Fibroblast of skin of right biceps (primary cell): Measurements from ENCODE around the gene KIF4A.

Source experiments
- DNase-seq: peaks from one replicate; pipeline ENCODE4 v3.0.0-alpha.2; 2013

The KIF4A gene

DNA sequence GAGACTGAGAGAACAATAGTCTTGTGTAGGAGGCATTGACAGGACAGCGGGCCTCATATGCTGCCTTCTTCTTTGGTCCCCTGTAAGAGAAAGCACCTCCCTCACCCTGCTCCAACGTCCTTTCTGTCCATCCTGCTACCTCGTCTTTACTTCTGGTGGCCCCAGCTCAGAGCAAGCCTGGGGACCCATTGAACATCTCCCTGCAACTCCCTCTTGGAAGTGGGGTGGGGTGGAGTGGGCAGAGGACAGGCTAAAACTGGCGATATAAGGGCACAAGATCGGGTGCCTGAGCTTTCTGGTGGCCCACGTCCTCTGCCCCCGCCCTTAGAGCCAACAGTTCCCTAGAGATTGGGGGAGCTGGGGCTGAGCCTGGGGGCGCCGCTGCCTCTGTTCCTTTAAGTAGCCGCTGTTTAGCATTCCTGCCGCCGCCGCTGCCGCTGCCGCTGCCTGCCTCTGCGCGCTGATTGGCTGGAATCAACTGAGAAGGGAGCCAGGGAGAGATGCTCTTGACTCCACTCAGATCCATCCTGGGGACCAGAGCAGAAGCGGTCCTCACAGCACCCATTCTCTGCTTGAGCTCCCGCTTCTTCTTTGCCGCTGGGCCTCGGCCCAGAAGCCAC, 154.5 kb downstream of the KIF4A start, which contains the start of gene DLG3:
Gene DLG3 (plus strand): TSS at position 510 of the 620 bp plus-strand sequence. CDS start 367 bp downstream, outside the sequence.
- peak; percentile 42 for DNase-seq

DNA sequence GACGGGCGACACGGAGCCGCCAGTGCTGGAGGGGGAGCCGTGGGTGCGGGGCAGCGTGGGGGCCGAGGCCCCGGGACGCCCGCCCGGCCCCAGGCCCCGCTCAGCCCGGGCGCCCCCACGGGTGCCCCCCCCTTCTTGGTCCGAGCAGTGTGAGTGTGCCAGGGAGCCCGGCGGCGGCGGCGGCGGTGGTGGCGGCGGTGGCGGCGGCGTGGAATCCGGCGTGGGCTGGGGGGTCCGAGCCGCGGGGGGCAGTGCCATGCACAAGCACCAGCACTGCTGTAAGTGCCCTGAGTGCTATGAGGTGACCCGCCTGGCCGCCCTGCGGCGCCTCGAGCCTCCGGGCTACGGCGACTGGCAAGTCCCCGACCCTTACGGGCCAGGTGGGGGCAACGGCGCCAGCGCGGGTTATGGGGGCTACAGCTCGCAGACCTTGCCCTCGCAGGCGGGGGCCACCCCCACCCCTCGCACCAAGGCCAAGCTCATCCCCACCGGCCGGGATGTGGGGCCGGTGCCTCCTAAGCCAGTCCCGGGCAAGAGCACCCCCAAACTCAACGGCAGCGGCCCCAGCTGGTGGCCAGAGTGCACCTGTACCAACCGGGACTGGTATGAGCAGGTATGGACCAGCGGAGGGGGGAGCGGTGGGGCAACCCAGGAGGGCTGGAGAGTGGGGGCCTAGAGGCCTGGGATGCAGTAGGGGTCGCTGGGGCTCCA, 155.2 kb downstream of the KIF4A start:
- DNase-seq, result no peak

DNA sequence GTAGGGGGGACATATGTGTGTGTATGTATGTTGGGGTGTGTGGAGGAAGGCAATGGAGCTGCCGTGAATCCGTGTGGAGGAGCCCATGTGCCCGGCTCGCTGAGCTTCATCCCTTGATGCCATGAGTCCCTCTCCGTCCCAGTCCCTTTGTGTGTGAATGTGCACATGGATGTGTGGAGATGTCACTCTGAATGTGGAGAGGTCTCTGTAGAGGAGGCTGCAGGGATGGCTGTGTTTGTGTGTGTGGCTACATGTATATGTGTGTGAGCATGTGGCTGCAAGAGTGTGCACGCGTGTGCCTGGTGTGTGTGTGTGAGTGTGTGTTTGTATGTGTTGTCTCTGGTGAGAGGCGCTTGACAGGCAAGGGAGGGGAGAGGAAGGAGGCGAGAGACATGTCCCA, 156.0 kb downstream of the KIF4A start:
- no peak for DNase-seq

DNA sequence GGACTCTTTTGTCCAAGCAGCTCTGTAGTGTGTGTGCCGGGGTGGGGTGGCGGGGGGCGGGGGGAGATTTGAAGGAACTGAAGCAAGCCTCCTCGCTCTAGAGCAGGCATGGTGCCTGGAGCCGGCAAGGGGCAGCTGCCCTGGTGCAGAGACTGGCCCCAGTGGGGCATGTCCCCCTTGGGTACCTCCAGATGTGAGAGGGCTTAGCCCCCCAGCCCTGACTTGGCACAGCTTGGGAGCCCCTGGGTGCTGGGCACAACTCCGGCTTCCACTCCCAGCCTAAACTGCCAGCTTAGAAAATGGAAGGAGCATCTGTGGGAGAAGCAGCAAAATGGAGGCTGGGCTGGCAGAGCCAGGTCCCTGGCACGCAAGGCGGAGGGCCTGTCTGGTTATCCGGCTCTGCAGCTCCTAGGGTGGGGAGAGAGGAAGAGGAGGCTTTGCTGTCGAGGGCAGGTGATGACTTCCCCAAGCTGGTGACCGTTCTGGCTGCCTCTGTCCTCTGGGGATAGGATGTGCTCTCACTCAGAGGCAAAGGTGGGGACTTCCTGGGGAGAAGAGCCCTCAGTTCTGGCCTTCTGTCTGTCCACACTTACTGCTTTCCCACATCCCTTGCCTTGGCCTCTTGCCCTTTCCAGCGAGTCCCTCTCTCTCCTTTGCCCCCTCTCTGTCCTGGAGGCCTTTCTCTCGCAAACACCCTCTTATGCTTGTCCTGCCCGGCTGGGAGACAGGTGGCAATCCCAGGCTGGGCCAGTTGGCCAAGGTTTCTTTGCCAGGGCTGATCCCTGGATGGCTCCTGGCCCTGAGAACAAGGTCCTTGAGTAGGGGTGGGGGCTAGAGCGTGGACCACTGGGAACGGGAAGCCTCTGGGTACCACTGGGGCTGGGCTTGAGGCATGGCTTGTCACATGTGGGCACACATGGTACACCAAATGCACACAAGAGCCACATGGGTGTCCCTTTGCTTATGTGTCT, 156.8 kb downstream of the KIF4A start:
- no peak for DNase-seq

DNA sequence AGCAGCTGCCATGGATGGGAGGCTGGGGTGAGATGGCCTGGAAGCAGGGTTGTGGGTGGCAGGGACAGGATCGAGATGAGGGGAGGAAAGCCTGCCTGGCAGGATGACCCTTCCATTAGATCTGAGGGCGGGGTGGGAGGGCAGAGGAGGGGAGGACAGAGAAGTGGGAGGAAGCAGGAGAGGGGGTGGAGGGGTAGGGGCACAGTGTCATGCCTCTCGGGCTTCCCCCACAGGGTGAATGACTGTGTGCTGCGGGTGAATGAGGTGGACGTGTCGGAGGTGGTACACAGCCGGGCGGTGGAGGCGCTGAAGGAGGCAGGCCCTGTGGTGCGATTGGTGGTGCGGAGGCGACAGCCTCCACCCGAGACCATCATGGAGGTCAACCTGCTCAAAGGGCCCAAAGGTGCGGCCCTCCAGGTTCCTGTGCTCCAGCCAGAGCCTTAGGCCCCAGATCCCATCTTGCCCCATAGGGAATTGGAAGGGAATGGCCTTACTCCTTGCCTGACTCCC, 159.6 kb downstream of the KIF4A start:
- no peak for DNase-seq

DNA sequence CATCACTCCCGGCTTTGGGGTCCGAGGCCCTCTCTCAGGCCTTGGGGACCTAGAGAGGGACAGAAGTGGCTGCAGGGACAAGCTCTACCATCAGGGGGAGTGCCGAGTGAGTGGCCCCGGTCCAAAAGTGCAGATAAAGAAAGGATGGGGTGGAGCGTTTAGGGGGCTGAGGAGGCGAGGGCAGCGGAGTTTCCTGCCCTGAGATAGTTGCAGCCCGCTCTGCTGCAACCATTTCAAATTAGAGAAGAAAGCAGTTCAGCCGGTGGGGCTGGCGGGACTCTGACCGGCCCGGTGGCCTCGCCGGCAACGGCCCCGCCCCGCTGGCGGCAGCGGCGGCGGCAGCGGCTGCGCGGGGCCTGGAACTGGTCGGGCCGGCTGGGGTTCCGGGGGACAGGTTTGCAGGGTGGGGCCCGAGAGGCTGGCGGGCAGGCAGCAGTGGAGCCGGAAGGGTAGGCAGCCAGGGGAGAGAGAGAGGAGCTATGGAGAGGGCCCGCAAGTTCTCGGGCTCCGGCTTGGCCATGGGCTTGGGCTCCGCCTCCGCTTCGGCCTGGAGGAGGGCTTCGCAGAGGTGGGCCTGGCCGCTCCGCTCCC, 162.3 kb downstream of the KIF4A start:
- DNase-seq, result peak; percentile 56

DNA sequence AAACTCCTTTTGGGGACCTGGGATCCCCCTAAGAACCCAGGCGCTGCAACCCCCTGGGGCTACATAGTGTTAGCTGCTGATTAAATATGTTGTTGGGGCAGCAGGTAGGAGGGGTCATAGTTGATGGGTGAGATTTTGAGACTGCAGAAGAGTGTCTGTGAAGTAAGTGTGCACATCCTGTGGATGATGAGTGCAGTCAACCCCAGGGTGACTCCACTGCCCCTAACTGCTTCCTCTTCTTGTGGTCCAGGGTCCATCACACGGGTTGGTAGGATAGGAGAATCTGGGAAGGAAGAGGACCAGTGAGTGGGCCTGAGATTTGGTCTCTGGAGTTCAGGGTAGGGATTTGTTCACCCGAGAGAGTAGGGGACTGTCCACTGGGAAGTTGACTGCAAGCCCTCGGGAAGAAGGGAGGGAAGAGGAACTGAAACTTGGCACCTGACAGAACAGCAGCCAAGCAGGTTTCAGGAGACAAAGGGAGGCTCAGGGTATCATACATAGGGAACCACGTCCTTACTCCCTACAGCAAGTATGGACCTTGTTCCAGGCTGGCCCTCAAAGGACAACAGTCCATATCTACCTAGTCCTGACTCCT, 163.2 kb downstream of the KIF4A start:
- no peak for DNase-seq

DNA sequence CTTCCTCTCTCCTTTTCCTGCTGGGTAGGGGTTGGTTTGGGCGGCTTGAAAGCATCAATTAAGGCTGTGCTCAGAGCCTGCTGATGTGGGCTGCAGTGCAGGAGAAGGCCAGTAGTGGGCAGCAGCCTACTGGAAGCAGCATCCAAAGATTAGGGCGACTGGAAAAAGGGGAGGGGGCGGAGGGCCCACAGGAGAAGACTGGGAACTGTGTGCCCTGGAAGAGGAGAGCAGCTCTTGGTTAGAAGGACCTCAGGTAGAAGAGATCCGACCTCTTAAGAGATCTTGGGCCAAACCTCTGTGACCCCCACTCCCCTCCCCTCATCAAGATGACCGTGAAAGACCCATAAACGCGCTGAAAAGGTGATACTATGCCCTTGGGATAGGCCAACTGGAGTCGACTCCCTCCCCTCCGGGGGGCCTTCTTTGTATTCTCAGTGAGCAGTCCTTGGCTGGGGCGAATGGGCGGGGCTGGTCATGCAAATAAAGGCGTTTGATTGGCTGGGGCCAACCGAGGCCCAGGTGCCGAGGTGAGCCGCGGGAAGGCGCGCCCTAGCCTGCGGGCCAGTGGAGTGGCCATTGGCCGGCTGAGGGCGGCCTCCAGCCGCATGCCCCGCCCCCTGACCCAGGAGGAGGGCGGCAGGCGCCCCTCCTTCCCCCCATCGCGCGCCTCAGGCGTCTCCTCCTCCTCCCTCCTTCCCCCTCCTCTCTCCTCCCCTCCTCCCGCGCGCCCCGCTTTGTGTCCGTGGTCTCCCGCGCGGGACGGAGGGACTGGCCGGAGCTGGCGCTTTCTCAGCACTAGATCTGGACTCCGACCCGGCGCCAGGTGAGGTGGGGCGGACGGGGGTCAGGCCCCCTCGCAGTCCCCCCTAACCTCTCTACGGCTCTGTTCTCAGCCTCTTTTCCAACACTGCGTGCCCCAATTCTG, 164.8 kb downstream of the KIF4A start:
- DNase-seq, result peak; percentile 52

DNA sequence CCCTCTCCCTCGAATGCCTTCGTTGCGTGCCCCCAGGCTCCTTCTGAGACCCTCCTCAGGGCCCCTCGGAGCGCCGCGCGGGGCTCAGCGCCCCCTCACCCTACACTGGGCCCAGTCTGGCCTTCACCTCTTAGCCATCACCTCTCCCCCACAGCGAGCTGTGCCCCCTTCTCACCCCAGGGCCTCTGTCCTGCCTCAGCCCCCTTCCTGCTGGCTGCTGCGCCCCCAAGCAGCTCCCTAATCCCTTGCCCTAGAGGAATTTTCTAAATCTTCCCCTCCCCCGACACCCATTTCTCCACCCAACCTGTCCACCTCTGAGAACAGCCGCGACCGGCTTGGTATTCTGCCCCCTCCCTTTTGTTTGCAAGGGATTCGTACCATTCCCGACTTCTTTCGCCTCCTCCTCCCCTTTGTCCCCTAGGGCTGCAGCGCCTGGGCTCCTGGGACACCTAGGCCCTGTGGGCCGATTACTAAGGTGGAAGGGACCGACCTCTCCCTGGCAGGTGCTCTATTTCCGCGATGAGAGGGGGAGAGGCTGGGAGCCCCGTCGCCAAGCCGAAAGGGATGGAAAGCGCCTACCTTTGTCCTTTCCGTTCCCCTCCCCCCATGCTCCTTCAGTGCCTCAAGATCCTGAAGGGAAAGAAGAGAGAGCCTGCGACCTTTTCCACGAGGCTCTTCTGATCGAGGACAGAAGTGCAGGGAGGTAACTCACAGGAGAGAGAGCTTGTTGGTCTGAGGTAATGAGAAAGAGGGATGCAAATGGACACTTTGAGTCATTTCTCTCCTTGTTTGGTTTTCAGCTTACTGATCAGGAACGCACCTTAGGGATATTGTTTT, 165.7 kb downstream of the KIF4A start:
- no peak for DNase-seq

DNA sequence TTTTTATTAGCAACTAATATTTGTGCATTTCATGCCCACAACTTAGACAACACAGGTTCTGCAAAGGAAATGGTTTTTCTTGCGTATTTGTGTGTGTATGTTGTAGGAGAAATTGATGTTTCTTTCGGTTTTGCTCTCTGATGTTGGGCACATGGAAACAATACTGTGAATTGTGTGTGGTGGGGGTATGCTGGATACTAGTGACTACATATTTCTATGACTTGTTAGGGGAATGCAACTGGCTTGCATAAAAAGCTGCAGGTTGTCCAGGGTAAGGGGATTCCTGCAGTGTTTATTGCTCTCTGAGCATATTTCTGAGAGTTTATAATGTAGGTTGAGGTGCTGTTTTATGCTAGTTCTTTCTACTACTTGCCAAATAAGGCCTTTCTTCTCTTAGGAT, 166.4 kb downstream of the KIF4A start:
- DNase-seq, result no peak

DNA sequence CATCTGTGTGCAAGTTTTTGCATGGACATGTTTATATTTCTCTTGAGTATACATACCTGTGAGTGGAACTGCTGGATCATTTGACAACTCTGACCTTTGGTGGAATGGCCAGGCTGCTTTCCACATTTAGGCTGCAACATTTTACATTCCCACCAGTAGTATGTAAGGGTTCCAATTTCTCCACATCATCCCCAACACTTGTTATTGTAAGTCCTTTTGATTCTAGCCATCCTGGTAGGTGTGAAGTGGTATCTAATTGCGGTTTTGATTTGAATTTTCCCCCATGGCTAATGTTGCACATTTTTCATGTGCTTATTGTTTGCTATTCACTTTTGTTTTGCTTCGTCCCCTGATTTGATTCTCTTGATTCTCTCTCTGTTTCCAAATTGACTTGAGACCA, 171.1 kb downstream of the KIF4A start:
- DNase-seq, result no peak

DNA sequence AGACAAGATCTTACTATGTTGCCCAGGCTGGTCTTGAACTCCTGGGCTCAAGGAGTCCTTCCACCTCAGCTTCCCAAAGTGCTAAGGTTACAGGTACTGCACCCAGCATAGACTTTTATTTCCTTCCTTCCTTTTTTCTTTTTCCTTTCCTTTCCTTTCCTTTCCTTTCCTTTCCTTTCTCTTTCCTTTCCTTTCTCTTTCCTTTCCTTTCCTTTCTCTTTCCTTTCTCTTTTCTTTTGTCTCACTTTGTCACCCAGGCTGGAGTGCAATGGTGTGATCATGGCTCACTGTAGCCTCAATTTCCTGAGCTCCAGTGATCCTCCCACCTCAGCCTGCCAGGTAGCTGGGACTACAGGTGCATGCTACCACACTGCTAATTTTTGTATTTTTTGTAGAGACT, 174.1 kb downstream of the KIF4A start:
- no peak for DNase-seq

DNA sequence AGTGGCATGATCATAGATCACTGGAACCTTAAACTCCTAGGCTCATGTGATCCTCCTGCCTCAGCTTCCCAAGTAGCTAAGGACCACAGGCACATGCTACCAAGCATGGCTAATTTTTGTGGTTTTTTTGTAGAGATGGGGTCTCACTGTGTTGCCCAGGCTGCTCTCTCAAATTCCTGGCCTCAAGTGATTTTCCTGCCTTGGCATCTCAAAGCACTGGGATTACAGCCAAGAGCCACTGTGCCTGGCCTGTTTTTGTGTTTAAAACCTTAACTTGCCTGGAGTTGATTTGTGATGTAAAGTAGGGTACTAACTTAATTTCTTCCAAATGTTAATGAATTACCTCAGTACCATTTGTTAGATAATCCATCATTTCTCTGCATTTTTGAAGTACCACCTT, 177.1 kb downstream of the KIF4A start:
- no peak for DNase-seq

DNA sequence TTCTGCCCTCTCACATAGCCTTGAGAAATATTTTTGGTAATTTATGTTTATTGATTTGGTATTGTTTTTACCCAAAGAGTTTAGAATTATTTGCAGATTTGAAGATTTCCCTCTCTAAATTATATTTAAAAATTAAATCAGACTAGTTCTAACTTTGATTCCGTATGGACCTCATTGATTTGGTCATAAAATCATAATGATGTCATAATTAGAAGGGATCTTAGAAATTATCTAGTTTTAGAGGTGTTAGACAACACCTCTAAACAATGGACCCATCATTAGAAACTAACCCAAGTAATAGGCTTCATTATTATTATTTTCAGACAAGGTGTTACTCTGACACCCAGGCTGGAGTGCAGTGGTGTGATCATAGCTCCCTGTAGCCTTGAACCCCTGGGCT, 178.8 kb downstream of the KIF4A start:
- no peak for DNase-seq
